ENCODE data around the gene POM121C. TPM values are rescaled to one million over a fixed set of nuclear protein-coding genes. Genes with fewer than 3 reads are reported as not detected.
"Not testable (repeated sequence)": the region's sequence is repeated elsewhere in the genome, so short reads cannot be mapped to it uniquely, and the experiment has no call there.

The POM121C gene
- total RNA-seq, 1 experiment from 2014 or later, result 72.7 TPM

- DNase-seq; H2BK12ac ChIP-seq (ENCODE audit: insufficient read length, low read depth, low read length); H4K8ac ChIP-seq (replicated peaks; ENCODE audit: insufficient read length, low read depth, low read length); H3K23me2 ChIP-seq (ENCODE audit: insufficient read length, low read depth, low read length, poor library complexity, severe bottlenecking); H4K20me1 ChIP-seq (ENCODE audit: control insufficient read depth, insufficient read depth, insufficient read length); H3K9me3 Mint-ChIP-seq; H3K4me2 ChIP-seq (ENCODE audit: insufficient read depth, insufficient read length, low read length); H3K23ac ChIP-seq (ENCODE audit: insufficient read length, low read depth, low read length); H3K27ac ChIP-seq (ENCODE audit: insufficient read length, low read depth, low read length); H3K4me1 ChIP-seq (ENCODE audit: insufficient read depth, low read length); H2BK120ac ChIP-seq (ENCODE audit: low read depth, low read length, poor library complexity, severe bottlenecking); H3K27me3 Mint-ChIP-seq (ENCODE audit: low read depth); H4K91ac ChIP-seq (ENCODE audit: insufficient read length, low read depth, low read length); H3T11ph ChIP-seq (ENCODE audit: low read length); H3K27ac Mint-ChIP-seq; H2AFZ ChIP-seq (ENCODE audit: low read length); H2BK15ac ChIP-seq (ENCODE audit: low read depth, low read length); H2BK5ac ChIP-seq (ENCODE audit: insufficient read length, low read length); H4K5ac ChIP-seq (ENCODE audit: insufficient read length, low read depth, low read length); H3K4me3 Mint-ChIP-seq; H2BK20ac ChIP-seq (ENCODE audit: low read depth, low read length, poor library complexity, severe bottlenecking); H3K4ac ChIP-seq (ENCODE audit: low read depth, low read length); H3K14ac ChIP-seq (ENCODE audit: insufficient read depth, low read length); H3K79me1 ChIP-seq (ENCODE audit: insufficient read depth, low read depth, low read length, poor library complexity, severe bottlenecking); H3K79me2 ChIP-seq (ENCODE audit: insufficient read depth, low read length); H3K56ac ChIP-seq (ENCODE audit: insufficient read length, low read depth, low read length); H3K27me3 ChIP-seq (ENCODE audit: insufficient read depth, low read length); H3K18ac ChIP-seq (ENCODE audit: insufficient read length, low read depth, low read length); H2AK5ac ChIP-seq (ENCODE audit: insufficient read length, low read length); H3K9ac ChIP-seq (ENCODE audit: extremely low read depth, insufficient read length, low read length); H3K4me1 Mint-ChIP-seq; H3K9me3 ChIP-seq (ENCODE audit: control insufficient read depth, low read depth, low read length): not testable (repeated sequence)
- peaks cover 8 to 32% (median 30%) of the 10 kb centered on the region in 3 experiments for H3K36me3 Mint-ChIP-seq (ENCODE audit: insufficient read depth in 1 of 3, low read depth in 3 of 3)
- no CpG with 5 or more reads among the region's 27 CpGs for WGBS (ENCODE audit: extremely low coverage, insufficient read length, low lambda C conversion rate)
These were observed 70.2 kb downstream of the POM121C start for GRCh38 chr7:75415829-75416373.

GRCh38 chr7:75415428-75415817 lies 70.7 kb downstream of the POM121C start:
- not testable (repeated sequence) for H3K27ac Mint-ChIP-seq; H3K79me1 ChIP-seq (ENCODE audit: insufficient read depth, low read depth, low read length, poor library complexity, severe bottlenecking); H3K23me2 ChIP-seq (ENCODE audit: insufficient read length, low read depth, low read length, poor library complexity, severe bottlenecking); H3K4me1 ChIP-seq (ENCODE audit: insufficient read depth, low read length); H3K9me3 Mint-ChIP-seq; H2AK5ac ChIP-seq (ENCODE audit: insufficient read length, low read length); H3K14ac ChIP-seq (ENCODE audit: insufficient read depth, low read length); H3K4me2 ChIP-seq (ENCODE audit: insufficient read depth, insufficient read length, low read length); H4K5ac ChIP-seq (ENCODE audit: insufficient read length, low read depth, low read length); H2BK15ac ChIP-seq (ENCODE audit: low read depth, low read length); H3K9ac ChIP-seq (ENCODE audit: extremely low read depth, insufficient read length, low read length); H3K27me3 ChIP-seq (ENCODE audit: insufficient read depth, low read length); H3K18ac ChIP-seq (ENCODE audit: insufficient read length, low read depth, low read length); H3T11ph ChIP-seq (ENCODE audit: low read length); H4K8ac ChIP-seq (replicated peaks; ENCODE audit: insufficient read length, low read depth, low read length); H3K4me1 Mint-ChIP-seq; H2BK20ac ChIP-seq (ENCODE audit: low read depth, low read length, poor library complexity, severe bottlenecking); H3K27me3 Mint-ChIP-seq (ENCODE audit: low read depth); H2BK12ac ChIP-seq (ENCODE audit: insufficient read length, low read depth, low read length); H4K20me1 ChIP-seq (ENCODE audit: control insufficient read depth, insufficient read depth, insufficient read length); H3K4ac ChIP-seq (ENCODE audit: low read depth, low read length); H3K23ac ChIP-seq (ENCODE audit: insufficient read length, low read depth, low read length); H2AFZ ChIP-seq (ENCODE audit: low read length); H3K27ac ChIP-seq (ENCODE audit: insufficient read length, low read depth, low read length); H4K91ac ChIP-seq (ENCODE audit: insufficient read length, low read depth, low read length); H3K79me2 ChIP-seq (ENCODE audit: insufficient read depth, low read length); H3K56ac ChIP-seq (ENCODE audit: insufficient read length, low read depth, low read length); H3K4me3 Mint-ChIP-seq; H2BK120ac ChIP-seq (ENCODE audit: low read depth, low read length, poor library complexity, severe bottlenecking); DNase-seq; H3K9me3 ChIP-seq (ENCODE audit: control insufficient read depth, low read depth, low read length); H2BK5ac ChIP-seq (ENCODE audit: insufficient read length, low read length)
- H3K36me3 Mint-ChIP-seq (ENCODE audit: insufficient read depth in 1 of 3, low read depth in 3 of 3), result peaks cover 6 to 29% (median 27%) of the 10 kb centered on the region in 3 experiments
- no CpG with 5 or more reads among the region's 11 CpGs for WGBS (ENCODE audit: extremely low coverage, insufficient read length, low lambda C conversion rate)

Measured in H9 (cell line).